DOHH2 (cell line): ENCODE data around the gene KLHL21.

Source experiments
- H3F3A ChIP-seq: fragments of 200-600 bp; sonication (generic), shearing (Covaris generic); 2 replicates; pipeline ENCODE4 v1.6.0; 2016; ENCODE audit warnings: antibody characterized with exemption, mild to moderate bottlenecking; ENCODE audit not compliant: control insufficient read depth, insufficient read depth
- H3K27ac ChIP-seq: fragments of 200-600 bp; sonication (generic); 2 replicates; pipeline ENCODE4 v1.5.1; 2014; ENCODE audit warnings: low read depth, mild to moderate bottlenecking, low read length, moderate library complexity
- H3K27me3 ChIP-seq: fragments of 200-600 bp; sonication (generic); 2 replicates; pipeline ENCODE4 v1.6.1; 2014; ENCODE audit warnings: mild to moderate bottlenecking, low read length, mixed read lengths; ENCODE audit not compliant: control insufficient read depth
- H3K36me3 ChIP-seq: fragments of 200-600 bp; sonication (generic); 2 replicates; pipeline ENCODE4 v1.6.1; 2014; ENCODE audit warnings: mild to moderate bottlenecking, low read length, moderate library complexity, mixed read lengths; ENCODE audit not compliant: control insufficient read depth
- H3K4me1 ChIP-seq: fragments of 200-600 bp; sonication (generic); 2 replicates; pipeline ENCODE4 v1.6.1; 2014; ENCODE audit warnings: mild to moderate bottlenecking, low read length, mixed read lengths; ENCODE audit not compliant: control insufficient read depth
- H3K4me2 ChIP-seq: fragments of 200-600 bp; sonication (generic); 2 replicates; pipeline ENCODE4 v1.6.0; 2014; ENCODE audit warnings: mild to moderate bottlenecking, low read length, moderate library complexity
- H3K4me3 ChIP-seq: fragments of 200-600 bp; sonication (generic); 2 replicates; pipeline ENCODE4 v1.5.1; 2014; ENCODE audit warnings: mild to moderate bottlenecking, low read length, mixed read lengths
- H3K79me2 ChIP-seq: fragments of 200-600 bp; sonication (generic); 2 replicates; pipeline ENCODE4 v1.6.1; 2014; ENCODE audit warnings: mild to moderate bottlenecking, low read length, mixed read lengths; ENCODE audit not compliant: control insufficient read depth
- H3K9me2 ChIP-seq: fragments of 200-600 bp; sonication (generic); replicated peaks from 2 replicates; pipeline ENCODE4 v1.6.1; 2014; ENCODE audit warnings: mild to moderate bottlenecking, low read length, mixed read lengths; ENCODE audit not compliant: control insufficient read depth
- H3K9me3 ChIP-seq: fragments of 200-600 bp; sonication (generic); 2 replicates; pipeline ENCODE4 v1.6.1; 2014; ENCODE audit warnings: antibody characterized with exemption, low read length, mixed read lengths; ENCODE audit not compliant: control insufficient read depth, insufficient read depth
- H4K20me1 ChIP-seq: fragments of 200-600 bp; sonication (generic); 2 replicates; pipeline ENCODE4 v1.6.0; 2014; ENCODE audit warnings: low read depth, mild to moderate bottlenecking, antibody characterized with exemption, low read length, moderate library complexity; ENCODE audit not compliant: control insufficient read depth, insufficient read depth
- CTCF ChIP-seq: fragments of 200-600 bp; sonication (generic); IDR thresholded peaks from one replicate; pipeline ENCODE4 v1.5.1; 2014; ENCODE audit warnings: antibody characterized with exemption, mild to moderate bottlenecking, low read depth, low read length; ENCODE audit not compliant: poor library complexity, severe bottlenecking
- EZH2phosphoT487 ChIP-seq: fragments of 200-600 bp; sonication (generic); IDR thresholded peaks from 2 replicates; pipeline ENCODE4 v1.6.1; 2017; ENCODE audit warnings: borderline replicate concordance, mild to moderate bottlenecking, antibody characterized with exemption, low read length, moderate library complexity, mixed read lengths

The KLHL21 gene

GRCh38 chr1:6596886-6597776, 5.5 kb downstream of the KLHL21 start:
- H3K4me1 ChIP-seq: peaks cover 31% of the 10 kb centered on the region
- TF ChIP-seq CTCF (no peak), EZH2phosphoT487 (no peak)
- H3K9me2 ChIP-seq: no peaks in the 10 kb centered on the region
- H3K4me2 ChIP-seq: no peak overlapping the region
- peaks cover 5% of the 10 kb centered on the region; the same call in 1 of the 2 replicates for H3F3A ChIP-seq
- peaks cover 25% of the 10 kb centered on the region for H3K79me2 ChIP-seq
- peaks cover 10% of the 10 kb centered on the region; the same call in 1 of the 2 replicates for H4K20me1 ChIP-seq
- no peak overlapping the region for H3K27ac ChIP-seq
- peaks cover 13% of the 10 kb centered on the region; the same call in 1 of the 2 replicates for H3K36me3 ChIP-seq
- peaks cover 21% of the 10 kb centered on the region for H3K27me3 ChIP-seq
- H3K4me3 ChIP-seq: no peak overlapping the region
- H3K9me3 ChIP-seq: no peaks in the 10 kb centered on the region

- H3F3A ChIP-seq: peaks cover 5% of the 10 kb centered on the region; the same call in 1 of the 2 replicates
- H3K4me1 ChIP-seq: peaks cover 23% of the 10 kb centered on the region
- peaks cover 13% of the 10 kb centered on the region; the same call in 1 of the 2 replicates for H3K36me3 ChIP-seq
- H3K4me3 ChIP-seq: no peak overlapping the region
- TF ChIP-seq CTCF: no peak
- TF ChIP-seq EZH2phosphoT487: no peak
- H3K4me2 ChIP-seq: no peak overlapping the region
- H3K9me3 ChIP-seq: no peaks in the 10 kb centered on the region
- H3K27me3 ChIP-seq: peaks cover 13% of the 10 kb centered on the region
- H3K27ac ChIP-seq: no peak overlapping the region
- H4K20me1 ChIP-seq: peaks cover 10% of the 10 kb centered on the region; the same call in 1 of the 2 replicates
- H3K79me2 ChIP-seq: peaks cover 19% of the 10 kb centered on the region
- no peaks in the 10 kb centered on the region for H3K9me2 ChIP-seq
These were observed 6.3 kb downstream of the KLHL21 start for GRCh38 chr1:6596351-6596750.

GRCh38 chr1:6594977-6595740, 7.5 kb downstream of the KLHL21 start:
- peaks cover 7% of the 10 kb centered on the region for H3K79me2 ChIP-seq
- no peak overlapping the region for H3K4me2 ChIP-seq
- H3K27me3 ChIP-seq: peaks cover under 1% of the 10 kb centered on the region
- peaks cover 11% of the 10 kb centered on the region for H3K4me1 ChIP-seq
- H4K20me1 ChIP-seq: 0 out of 2 replicates have a peak, but pooled peaks cover 5% of the 10 kb centered on the region
- H3K27ac ChIP-seq: no peak overlapping the region
- no peak for TF ChIP-seq CTCF
- no peak for TF ChIP-seq EZH2phosphoT487
- H3F3A ChIP-seq: peaks cover 3% of the 10 kb centered on the region; the same call in 1 of the 2 replicates
- H3K36me3 ChIP-seq: peaks cover 20% of the 10 kb centered on the region
- H3K4me3 ChIP-seq: no peak overlapping the region
- H3K9me3 ChIP-seq: no peaks in the 10 kb centered on the region
- no peaks in the 10 kb centered on the region for H3K9me2 ChIP-seq
